GM18526 (cell line): ENCODE data around the gene GRK2.

Experiments used
- POLR2A ChIP-seq: IDR thresholded peaks from 3 replicates; pipeline ENCODE4 v1.6.1; 2011; ENCODE audit not compliant: insufficient read length; ENCODE audit errors: extremely low read depth

The GRK2 gene

GRCh38 chr11:67283481-67283963 lies 17.2 kb downstream of the GRK2 start:
- no peak for TF ChIP-seq POLR2A

GRCh38 chr11:67284811-67285540 lies 18.7 kb downstream of the GRK2 start:
- TF ChIP-seq POLR2A, result no peak

- no peak for TF ChIP-seq POLR2A
Measured at GRCh38 chr11:67285541-67286498, 19.5 kb downstream of the GRK2 start.

GRCh38 chr11:67286621-67287333 lies 20.5 kb downstream of the GRK2 start:
- no peak for TF ChIP-seq POLR2A

GRCh38 chr11:67287355-67288197 lies 21.3 kb downstream of the GRK2 start:
- no peak for TF ChIP-seq POLR2A

- TF ChIP-seq POLR2A, result no peak
Measured at GRCh38 chr11:67288198-67288451, 21.9 kb downstream of the GRK2 start.

GRCh38 chr11:67288452-67289225 lies 22.4 kb downstream of the GRK2 start:
- peak; percentile 93 for TF ChIP-seq POLR2A

GRCh38 chr11:67289226-67289650 lies 23.0 kb downstream of the GRK2 start, which contains the start of gene ANKRD13D:
Gene ANKRD13D, plus strand, starts transcription at chr11:67289303. Its CDS starts 158 bp downstream, at chr11:67289461.
- peak; percentile 31 for TF ChIP-seq POLR2A

- TF ChIP-seq POLR2A, result no peak
Measured at GRCh38 chr11:67289651-67290479, 23.6 kb downstream of the GRK2 start.

GRCh38 chr11:67290801-67291200 lies 24.5 kb downstream of the GRK2 start:
- TF ChIP-seq POLR2A, result no peak

- no peak for TF ChIP-seq POLR2A
Measured at GRCh38 chr11:67291481-67292381, 25.5 kb downstream of the GRK2 start.

- no peak for TF ChIP-seq POLR2A
Measured at GRCh38 chr11:67292671-67293070, 26.4 kb downstream of the GRK2 start.

- no peak for TF ChIP-seq POLR2A
Measured at GRCh38 chr11:67293090-67293489, 26.8 kb downstream of the GRK2 start.
